Stimulated activated CD8-positive, alpha-beta memory T cell treated with anti-CD3 and anti-CD28 coated beads, Interleukin-15, amount 100 ng/mL, for 1 hour (primary cell): ENCODE results near the gene BLOC1S5.
"Not testable (repeated sequence)": the region's sequence is repeated elsewhere in the genome, so short reads cannot be mapped to it uniquely, and the experiment has no call there.

ENCODE experiments used
- DNase-seq: peaks from one replicate; pipeline ENCODE4 v3.0.0-alpha.2; 2020; ENCODE audit warnings: low read depth

The BLOC1S5 gene

DNA sequence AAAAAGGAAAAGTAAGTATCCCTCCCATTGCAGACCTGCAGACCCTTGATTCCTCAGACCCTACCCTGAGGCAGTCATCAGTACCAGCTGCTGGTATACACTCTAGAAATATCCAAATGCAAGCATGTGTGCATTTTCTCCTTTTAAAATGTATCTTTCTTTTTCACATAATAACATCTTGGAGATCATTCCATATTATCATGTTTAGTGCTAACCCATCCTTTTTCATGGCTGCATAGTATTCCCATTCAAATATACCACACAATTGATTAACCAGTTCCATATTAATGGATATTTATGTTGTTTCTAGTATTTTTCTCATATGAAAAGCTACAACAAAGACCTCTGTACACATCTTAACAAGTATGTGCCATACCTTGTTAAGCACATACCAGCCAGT lies 70.8 kb downstream of the BLOC1S5 start:
- no peak for DNase-seq

DNA sequence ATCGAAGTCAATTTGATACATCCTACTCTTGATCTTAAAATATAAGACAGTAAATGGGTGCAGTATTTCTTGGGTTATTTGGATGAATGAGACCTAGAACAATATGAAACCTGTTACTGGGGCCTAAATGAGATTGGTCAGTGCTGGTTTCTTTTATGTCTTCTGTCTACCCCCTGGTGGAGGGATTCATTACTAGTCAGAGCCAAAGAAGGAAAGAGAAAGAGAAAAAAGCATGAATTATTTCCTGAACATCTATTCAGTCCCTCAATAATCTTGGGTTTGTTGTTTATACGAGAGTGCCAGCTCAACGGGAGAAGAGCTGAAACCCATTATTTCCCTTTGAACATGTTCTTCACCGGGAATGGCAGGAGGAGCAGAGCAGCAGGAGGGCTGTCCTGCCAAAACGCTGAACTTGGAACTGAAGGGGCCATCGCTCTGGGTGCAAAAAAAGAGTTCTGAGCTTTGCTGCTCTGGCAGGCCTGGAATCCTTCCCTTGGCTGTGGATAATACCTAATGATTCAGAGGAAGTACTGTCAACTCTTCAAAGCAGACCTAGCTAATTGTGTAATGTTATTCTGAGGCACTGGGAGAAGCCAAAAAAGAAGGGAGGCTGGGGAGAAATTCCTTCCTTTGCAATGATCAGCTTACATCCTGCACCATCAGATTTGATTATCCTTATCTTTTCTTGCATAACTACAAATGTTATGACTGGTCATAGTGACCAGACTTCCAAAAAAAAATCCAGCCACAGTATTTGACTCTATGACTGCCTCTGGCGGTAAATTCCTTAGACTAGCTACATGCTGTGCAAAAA lies 72.0 kb downstream of the BLOC1S5 start:
- no peak for DNase-seq

DNA sequence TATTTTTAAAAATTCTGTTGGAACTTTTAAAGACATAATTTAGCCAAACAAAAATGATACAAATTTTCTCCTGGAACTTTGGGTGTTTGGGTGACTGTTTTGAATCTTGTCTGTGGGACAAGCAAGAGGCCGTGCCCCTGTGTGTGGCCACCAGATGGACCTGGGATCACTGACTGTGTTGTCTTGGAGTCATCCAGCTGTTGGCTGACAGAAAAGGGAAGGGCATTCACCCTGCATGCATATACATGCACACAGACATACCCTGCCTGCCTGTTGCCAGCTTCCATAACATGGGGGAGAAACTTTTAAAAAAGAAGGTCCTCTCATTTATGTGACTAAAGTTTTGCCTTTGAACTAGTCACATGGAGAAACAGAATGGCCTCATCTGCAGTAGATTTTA lies 72.7 kb downstream of the BLOC1S5 start:
- no peak for DNase-seq

DNA sequence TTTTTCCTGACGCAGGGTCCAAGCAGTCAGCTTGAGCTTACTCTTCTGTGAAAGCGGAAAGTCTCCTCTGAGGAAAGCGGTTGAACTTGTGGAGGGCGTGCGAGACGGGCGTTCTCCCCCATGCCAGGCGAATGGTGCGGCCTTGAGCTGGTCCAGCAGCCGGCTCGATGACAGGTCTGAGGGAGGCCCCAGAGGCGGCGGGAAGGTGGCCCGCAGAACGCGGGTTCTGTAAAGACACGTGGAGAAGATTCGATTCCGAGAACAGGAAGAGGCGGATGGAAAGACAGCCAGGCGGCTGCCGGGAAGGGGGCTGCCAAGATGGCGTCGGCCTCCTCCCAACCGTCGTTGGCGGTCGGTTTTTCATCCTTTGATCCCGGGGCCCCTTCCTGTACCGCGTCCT lies 78.0 kb downstream of the BLOC1S5 start:
- DNase-seq: no peak

DNA sequence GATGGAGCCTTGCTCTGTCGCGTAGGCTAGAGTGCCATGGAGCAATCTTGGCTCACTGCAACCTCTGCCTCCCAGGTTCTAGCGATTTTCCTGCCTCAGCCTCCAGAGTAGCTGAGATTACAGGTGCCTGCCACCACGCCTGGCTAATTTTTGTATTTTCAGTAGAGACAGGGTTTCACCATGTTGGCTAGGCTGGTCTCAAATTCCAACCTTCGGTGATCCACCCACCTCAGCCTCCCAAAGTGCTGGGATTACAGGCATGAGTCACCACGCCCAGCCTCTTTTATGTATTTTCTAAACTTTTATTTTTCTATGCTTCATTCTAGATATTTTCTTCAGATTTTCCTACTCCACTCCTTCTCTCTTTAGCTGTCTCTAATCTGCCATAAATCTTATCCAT lies 80.2 kb downstream of the BLOC1S5 start:
- not testable (repeated sequence) for DNase-seq

DNA sequence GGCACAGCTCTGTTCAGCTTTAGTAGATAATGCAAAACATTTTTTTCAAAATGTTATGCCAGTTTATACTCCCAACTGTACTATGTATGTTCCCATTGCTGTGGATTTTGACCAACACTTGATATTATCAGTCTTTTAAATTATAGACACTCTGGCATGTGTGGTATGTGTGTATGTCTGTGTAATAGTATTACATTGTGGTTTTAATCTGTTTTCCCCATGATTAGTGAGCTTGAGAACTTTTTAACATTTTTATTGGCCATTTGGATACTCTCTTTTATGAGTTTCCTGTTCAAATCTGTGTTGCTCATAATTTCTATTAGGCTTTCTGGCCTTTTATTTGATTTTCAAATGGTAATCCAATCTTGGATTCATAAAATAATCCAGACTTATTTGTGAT lies 84.4 kb downstream of the BLOC1S5 start:
- DNase-seq: no peak

DNA sequence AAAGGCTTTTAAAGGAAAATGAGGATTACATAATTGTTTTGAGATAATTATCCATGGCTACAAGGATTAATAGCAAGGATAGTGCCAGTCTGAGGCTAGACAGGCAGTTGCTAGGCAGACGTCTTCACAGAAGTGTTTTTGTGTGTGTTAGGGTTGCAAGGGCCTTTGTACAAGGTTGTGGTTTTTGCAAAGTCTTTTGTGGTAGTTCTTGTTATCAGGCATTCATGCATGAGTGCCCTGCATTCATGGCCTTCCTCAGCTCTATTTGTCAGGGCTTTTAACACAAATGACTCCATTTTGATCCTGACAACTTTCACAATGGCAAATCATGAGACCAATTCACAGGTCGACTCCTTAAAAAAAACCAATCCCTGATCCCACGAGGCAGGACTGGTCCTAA lies 85.5 kb downstream of the BLOC1S5 start:
- no peak for DNase-seq

DNA sequence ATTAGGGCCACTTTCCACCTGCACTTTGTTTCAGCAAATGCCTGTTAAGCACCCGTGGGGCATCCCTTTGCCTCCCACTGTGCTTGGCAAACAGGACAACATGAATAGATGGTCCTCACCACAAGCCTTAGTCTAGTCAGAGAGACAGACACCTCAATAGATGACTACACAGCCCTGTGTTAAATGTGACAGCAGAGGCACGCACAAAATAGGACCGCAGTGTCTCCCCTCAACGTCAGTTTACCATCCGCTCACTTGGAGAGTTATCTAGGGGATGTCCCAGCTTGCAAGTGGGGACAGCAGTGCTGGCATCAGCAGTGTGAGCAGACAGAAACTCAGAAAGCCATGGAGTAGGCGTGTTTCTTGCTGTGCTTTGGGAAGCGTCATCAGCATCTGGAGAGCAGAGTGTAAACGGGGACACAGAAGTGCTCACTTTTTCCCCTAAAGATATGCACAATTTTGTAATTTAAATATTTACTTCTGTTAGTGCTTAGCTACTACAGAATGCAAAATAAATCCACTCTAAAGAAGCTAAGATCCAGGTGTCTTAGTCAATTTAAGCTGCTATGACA lies 87.6 kb downstream of the BLOC1S5 start:
- DNase-seq: no peak

DNA sequence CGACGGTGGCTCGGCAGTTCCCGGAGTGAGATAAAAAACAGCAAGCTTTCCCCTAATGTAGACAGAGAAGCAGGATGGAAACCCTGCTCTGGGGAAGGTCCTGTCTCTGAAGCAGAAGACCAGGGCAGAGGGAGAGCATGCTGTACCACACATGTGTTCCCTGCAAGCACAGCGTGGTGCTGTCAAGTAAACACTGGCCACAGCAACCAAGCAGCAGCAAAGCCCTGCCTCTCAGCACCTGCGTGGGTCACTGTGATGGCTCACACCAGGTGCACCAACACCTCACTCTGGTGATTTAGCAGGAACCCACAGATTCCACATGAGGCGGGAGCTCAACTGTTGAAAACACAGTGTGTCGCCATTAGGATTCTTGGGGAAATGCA lies 88.4 kb downstream of the BLOC1S5 start:
- DNase-seq: no peak

DNA sequence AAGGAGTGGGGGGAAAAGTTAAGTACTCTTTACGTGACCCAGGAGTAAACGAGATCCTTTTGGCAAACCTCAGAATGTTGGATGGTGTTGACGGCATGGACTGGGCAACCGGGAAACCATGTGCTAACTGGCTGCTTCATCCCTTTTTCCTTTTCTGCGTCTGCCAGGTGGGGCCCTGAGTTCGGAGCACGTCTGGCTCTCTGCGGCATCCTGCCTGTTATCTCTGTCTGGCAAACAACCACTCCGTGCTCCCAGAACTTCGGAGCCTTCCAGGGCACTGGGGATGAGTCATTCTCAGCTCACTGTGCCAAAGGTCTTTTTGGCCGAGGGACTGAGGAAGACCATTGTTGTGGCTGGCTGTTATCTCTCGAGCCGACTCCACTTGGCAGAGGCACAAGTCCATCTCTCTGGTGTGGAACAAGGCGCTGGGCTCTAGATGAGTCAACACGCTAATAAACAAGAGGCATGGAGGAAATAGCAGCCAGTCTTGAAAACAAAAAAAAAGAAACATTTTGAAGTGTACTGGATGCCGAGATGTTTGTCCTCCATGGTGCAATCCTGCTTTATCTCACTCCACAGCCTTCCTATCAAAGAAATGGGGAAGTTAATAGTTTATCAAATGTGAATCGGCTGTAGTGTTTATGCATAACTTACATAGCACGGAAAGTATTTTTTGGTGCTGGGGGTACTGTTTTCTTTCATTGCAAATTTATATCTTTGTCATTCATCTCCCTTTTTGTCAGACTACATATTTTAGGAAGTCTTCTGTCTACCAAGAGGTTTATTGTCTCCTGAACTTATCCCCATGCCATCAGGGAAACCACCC lies 89.0 kb downstream of the BLOC1S5 start:
- no peak for DNase-seq

DNA sequence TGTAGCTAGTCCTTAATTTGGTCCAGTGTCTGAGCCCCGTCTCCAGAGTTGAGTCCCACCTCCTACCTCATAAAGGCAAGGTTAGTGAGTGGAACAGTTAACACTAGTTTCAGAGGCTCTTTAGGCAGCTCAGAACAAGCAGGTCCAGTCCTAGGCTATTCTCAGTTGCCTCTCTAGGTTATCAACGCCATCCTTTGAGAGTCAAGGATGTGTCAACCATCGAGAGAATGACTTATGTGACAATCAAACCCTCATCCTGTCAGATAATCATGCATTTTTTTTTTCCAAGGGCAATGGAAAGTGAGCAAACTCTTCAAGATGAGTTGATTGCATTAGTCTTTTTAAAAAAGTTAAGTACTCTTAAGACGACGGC lies 89.6 kb downstream of the BLOC1S5 start:
- DNase-seq: no peak

DNA sequence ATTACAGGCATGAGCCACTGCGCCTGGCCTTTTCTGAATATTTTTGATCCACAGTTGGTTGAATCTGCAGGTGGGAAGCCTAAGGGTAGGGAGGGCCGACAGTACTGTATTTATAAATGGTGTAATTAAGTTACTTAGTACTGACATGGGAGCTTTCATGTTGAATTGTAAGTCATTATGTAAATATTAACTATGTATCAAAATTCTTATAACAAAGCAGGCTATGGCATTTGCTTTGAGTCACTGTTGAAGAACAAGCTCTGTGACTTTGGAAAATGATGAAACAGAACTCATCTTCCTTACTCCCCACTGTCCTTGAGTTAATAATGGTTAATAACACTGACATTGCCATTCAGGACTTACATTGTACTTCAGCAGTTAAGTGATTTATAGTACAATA lies 90.6 kb downstream of the BLOC1S5 start:
- no peak for DNase-seq

DNA sequence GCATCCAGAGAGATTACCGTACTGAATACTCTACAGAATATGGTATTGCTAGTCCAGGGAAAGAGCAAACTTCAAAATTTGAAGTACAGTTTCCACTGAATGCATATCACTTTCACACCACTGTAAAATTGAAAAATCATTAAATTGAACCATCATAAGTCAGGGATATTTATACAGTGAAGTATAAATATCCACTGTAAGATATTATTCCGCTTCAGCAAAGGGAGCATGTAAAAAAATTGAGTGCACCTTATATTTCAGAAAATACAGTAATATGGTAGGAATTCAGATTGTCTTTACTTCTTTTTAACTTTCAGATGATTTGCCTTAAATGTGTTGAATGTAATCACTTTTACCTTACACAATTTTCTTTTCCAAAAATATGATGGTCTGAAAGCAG lies 92.7 kb downstream of the BLOC1S5 start:
- DNase-seq: no peak

DNA sequence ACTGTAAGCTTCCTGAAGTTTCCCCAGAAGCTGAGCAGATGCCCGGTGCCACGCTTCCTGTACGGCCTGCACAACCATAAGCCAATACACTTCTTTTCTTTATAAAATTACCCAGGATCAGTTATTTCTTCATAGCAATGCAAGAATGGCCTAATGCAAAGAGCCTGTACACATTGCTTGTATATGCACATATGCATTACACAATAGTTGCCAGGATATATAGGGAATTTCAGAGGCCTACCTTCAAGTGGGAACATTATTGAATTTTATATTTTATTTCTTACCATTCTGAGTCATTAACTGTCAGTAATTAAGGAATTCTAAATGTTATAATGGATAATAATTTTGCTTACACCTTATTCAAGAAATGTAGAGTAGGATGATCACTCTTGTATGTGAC lies 93.6 kb downstream of the BLOC1S5 start:
- DNase-seq: no peak
